Neural progenitor cell (in vitro differentiated cells): ENCODE results near the gene HS3ST4.
"Not testable (repeated sequence)": the region's sequence is repeated elsewhere in the genome, so short reads cannot be mapped to it uniquely, and the experiment has no call there.

Experiments used
- CTCF ChIP-seq: fragments of 200-600 bp; sonication (generic); IDR thresholded peaks from 2 replicates; pipeline ENCODE4 v1.5.1; 2017; ENCODE audit warnings: antibody characterized with exemption, mild to moderate bottlenecking
- EZH2 ChIP-seq: fragments of 200-600 bp; sonication (generic); IDR thresholded peaks from 2 replicates; pipeline ENCODE4 v1.6.1; 2017; ENCODE audit warnings: antibody characterized with exemption, mild to moderate bottlenecking, moderate library complexity

- not testable (repeated sequence) for TF ChIP-seq CTCF, EZH2
These were observed 340.9 kb downstream of the HS3ST4 start for GRCh38 chr16:26032661-26033060.
